GM12872 (cell line): Measurements from ENCODE around the gene HLA-DPA1.

Experiments
- TF ChIP-seq, protein P1 (sequence below): IDR thresholded peaks from 3 replicates; pipeline ENCODE4 v1.5.1; 2011; ENCODE audit warnings: low read depth, mild to moderate bottlenecking, low read length, moderate library complexity; ENCODE audit not compliant: insufficient read depth

The HLA-DPA1 gene

DNA sequence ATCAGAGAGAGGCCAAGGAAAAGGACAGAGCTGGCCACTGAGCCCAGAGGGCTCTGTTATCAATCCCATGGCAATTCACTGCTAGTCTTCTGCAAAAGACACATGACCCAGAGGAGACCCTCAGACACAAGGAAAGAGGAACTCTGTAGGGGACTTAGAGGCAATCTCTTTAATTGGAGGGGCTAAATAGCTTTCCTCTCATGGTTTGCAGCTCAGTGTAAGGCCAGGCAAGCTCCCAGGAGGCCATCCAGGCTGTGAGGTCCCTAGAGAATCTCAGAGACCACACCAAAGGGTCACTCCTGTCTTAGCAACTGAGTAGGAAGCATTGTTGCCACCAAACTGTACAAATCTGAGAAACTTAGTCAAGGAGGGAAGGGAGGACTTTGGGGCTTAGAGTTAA, 54.1 kb downstream of the HLA-DPA1 start:
- TF ChIP-seq, protein P1, sequence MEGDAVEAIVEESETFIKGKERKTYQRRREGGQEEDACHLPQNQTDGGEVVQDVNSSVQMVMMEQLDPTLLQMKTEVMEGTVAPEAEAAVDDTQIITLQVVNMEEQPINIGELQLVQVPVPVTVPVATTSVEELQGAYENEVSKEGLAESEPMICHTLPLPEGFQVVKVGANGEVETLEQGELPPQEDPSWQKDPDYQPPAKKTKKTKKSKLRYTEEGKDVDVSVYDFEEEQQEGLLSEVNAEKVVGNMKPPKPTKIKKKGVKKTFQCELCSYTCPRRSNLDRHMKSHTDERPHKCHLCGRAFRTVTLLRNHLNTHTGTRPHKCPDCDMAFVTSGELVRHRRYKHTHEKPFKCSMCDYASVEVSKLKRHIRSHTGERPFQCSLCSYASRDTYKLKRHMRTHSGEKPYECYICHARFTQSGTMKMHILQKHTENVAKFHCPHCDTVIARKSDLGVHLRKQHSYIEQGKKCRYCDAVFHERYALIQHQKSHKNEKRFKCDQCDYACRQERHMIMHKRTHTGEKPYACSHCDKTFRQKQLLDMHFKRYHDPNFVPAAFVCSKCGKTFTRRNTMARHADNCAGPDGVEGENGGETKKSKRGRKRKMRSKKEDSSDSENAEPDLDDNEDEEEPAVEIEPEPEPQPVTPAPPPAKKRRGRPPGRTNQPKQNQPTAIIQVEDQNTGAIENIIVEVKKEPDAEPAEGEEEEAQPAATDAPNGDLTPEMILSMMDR = no peak

DNA sequence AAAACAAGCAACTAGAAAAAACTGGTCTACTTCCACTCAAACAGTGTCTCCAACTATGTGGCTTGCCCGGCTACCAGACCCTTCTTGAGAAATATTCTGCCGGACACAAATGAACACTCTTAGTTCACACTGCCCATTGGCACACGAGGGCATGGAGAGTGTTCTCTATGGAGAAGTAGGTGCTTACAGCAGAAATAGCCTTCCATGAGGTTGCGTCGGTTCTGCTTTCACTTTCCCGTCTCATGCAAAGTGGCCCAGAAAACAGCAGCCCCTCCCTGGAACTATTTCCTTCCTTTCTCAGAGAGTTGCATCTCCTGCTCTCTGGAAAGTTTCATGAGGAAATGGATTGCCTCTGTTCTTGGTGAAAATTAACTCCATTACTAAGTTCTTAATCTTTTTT, 54.5 kb downstream of the HLA-DPA1 start:
- TF ChIP-seq, protein P1 = no peak

DNA sequence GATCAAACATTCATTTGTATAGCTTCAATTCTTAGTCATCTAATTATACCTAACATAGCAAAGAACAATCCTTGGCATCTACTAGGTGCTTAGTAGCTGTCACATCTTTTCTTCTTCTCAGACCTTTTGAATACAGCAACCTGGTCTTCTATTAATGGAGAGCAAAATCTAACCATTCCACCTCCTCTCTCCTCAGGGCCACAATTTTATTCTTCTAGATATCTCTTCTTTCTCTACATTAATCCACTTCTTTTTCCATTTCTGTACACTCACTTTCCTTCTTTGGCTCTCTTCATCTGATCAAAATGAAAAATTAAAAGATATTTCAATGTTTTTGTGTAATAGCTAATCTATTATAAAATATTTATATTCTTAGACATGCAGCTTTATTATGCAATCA, 55.0 kb downstream of the HLA-DPA1 start:
- TF ChIP-seq, protein P1 = no peak

DNA sequence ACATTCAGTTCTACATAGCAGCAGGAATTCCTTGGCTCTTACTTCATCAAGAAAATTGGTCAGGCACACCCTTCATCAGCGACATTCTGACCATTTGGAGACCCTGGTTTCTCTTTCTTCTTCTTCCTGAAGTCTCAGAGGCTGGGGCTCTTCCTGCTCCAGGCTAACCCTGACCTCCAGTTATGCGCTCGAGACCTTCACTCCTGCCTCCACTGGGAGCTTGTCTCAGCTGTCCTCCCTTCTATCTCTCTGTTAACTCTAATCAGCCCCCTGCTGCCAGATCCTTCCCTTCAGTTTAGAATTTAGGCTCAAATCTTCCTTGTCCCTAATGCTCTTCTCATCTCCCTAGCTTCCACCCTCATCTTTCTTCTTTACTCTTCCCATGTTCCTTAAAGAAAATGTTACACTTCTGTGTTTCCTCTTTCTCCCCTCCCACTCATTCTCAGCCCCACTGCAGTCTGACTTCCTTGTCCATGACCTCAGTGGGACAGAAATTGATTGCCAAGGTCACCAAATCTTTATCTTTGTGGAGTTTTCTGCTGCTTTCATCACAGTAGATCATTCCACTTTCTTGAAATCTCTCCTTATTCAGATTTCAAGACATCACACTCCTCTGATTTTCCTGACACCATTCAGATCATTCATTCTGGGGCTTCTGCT, 55.6 kb downstream of the HLA-DPA1 start:
- TF ChIP-seq, protein P1 = no peak

DNA sequence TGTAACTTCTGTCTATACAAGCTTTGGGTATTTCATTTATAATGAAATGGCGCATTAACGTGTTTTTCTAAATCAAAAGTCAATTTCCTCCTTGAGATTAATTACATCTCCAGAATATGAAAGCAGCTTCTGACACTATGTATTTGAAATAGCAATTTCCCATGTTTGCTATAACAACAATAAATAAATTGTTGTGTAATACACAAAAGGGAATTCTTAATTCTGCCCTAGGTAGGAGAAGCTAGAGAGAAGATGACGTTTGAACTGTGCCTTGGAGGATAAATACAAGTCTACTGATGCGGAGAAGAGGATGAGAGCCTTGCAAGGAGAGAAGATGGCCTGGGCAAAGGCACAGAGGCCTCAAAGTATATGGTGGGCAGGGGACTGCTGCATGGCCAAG, 56.4 kb downstream of the HLA-DPA1 start:
- TF ChIP-seq, protein P1 = no peak

DNA sequence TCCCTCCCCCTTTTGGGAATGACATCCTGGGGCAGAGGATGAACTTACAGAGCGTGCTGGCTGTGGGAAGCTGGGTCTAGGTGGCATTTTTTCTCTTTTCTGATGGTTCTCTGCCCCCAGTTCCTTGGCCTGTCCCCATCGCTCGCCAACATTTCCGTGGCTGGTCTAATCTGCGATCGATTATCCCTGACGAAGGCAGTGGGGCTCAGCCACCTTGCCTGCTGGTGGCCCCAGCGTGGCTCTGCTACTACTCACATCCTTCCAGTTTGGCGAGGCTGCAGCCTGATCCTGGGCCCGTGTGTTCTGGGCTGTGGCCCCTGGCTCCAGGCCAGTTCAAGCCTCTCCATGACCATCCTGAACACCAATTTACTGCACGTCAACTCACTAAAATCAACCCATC, 57.7 kb downstream of the HLA-DPA1 start:
- TF ChIP-seq, protein P1 = no peak

DNA sequence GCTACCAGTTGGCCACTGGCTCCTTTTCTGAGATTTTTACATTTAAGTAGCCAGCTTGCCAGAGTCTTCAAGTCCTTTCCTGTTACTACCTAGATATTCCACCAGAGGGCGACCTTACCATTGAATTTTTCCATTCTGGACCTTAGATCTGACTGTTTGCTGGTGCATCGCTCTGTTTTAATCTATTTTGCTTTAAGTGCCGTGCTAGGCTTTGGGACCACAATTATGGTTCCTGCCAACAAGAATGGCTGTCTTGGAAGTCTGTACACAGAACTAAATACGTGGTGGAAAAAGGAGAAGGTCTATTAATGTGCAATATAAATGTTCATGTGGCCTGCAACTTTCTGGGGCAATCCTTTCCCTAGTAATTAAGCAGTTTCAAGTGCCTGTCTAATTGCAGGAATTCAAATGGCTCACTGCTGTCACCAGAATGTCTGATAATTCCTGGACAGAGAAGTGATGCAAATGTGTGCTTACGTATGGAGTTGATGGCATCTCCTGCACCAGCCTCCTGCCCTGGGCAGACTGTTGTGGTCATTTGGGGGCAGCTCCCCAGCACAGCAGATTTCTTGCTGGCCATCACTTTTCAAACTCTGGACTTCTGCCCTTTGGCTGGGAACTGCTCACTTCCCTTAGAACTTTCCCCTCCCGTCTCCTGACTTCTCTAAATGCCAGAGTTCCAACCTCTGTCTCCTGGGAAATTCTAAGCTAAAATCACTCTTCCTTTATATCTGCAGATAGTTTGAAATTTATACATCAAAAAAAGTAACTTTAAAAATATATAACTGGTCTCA, 58.4 kb downstream of the HLA-DPA1 start:
- TF ChIP-seq, protein P1 = peak; percentile 67
